H1 (cell line): ENCODE measurements around the gene TNS1.

Experiments used
- BRCA1 ChIP-seq: IDR thresholded peaks from 2 replicates; pipeline ENCODE4 v1.6.1; 2012; ENCODE audit warnings: low read depth, low read length, improper control_type of control experiment
- CHD1 ChIP-seq: IDR thresholded peaks from 2 replicates; pipeline ENCODE4 v1.6.1; 2012; ENCODE audit warnings: low read depth, low read length, improper control_type of control experiment
- FOSL1 ChIP-seq: IDR thresholded peaks from 2 replicates; pipeline ENCODE4 v1.6.1; 2011; ENCODE audit warnings: mild to moderate bottlenecking, low read depth, low read length, moderate library complexity; ENCODE audit not compliant: insufficient read depth
- POLR2A ChIP-seq, 2 experiments: IDR thresholded peaks; 1 replicate in 1 of 2; 2 replicates in 1 of 2; pipeline ENCODE4 v1.6.1; 2011; ENCODE audit warnings: low read depth in 2 of 2, low read length in 2 of 2, mild to moderate bottlenecking in 2 of 2; ENCODE audit errors: control extremely low read depth in 1 of 2
- POLR2AphosphoS5 ChIP-seq: IDR thresholded peaks from 2 replicates; pipeline ENCODE4 v1.6.1; 2011; ENCODE audit warnings: low read depth, low read length
- YY1 ChIP-seq: IDR thresholded peaks from 2 replicates; pipeline ENCODE4 v1.6.1; 2011; ENCODE audit warnings: low read depth, mild to moderate bottlenecking, low read length
- TF ChIP-seq, protein P1 (sequence below), 3 experiments: IDR thresholded peaks; 1 replicate in 2 of 3; 2 replicates in 1 of 3; pipeline versions ENCODE4 v1.5.1 to v1.6.1; 2011; ENCODE audit warnings: low read length in 3 of 3, mild to moderate bottlenecking in 3 of 3, inconsistent platforms in 2 of 3, low read depth in 1 of 3, moderate library complexity in 1 of 3; ENCODE audit not compliant: insufficient read depth in 1 of 3; ENCODE audit errors: control extremely low read depth in 1 of 3

DNA sequence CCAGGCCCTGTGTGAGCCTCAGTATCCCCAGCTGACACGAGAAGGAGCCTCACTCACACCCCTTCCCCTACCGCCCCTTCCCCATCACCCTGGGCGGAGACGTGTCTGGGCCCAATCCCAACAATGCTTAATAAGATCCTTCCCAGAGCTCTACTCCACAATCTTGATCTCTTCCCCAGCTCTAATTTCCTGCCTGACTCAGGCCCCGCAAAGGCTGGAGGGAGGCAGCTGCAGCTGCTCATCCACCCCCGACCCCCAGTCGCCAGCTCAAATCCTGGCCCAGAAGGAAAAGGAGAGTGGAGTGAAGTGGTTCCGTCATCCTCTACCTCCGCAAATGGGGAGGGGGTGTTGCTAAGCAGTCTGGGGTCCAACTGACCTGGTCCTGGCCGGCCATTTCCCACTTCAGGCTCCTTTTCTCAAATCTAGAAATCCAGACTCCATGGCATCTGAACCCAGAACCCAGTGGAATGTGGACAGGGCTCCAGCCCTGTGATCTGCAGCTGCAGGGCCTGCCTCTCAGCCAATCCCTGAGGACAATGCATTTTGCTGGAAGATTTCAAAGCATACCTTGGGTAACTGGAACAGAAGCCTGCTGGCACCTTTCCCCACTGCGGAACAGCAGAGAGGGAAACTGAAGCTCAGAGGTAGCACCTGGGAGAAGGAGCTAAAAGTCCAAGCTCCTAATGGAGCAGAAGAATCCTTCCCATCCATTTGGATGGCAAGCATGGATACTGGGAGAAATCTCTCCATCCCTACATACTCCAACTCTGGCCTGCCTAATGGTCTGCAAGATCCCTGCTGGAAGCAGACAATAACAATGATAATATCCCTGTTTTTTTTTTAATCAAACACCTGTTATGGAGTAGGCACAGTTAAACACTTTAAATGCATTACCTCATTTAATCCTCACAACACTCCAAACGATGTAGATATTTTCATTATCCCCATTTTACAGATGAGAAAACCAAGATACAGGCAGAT is 5.6 kb upstream of the TNS1 start:
- TF ChIP-seq POLR2AphosphoS5 (no peak), BRCA1 (no peak), YY1 (no peak), POLR2A (IDR thresholded peaks at IDR 0.05; ENCODE audit: control extremely low read depth in 1 of 2, low read depth in 2 of 2, low read length in 2 of 2) (no peak), FOSL1 (no peak), CHD1 (no peak)
- TF ChIP-seq, protein P1, sequence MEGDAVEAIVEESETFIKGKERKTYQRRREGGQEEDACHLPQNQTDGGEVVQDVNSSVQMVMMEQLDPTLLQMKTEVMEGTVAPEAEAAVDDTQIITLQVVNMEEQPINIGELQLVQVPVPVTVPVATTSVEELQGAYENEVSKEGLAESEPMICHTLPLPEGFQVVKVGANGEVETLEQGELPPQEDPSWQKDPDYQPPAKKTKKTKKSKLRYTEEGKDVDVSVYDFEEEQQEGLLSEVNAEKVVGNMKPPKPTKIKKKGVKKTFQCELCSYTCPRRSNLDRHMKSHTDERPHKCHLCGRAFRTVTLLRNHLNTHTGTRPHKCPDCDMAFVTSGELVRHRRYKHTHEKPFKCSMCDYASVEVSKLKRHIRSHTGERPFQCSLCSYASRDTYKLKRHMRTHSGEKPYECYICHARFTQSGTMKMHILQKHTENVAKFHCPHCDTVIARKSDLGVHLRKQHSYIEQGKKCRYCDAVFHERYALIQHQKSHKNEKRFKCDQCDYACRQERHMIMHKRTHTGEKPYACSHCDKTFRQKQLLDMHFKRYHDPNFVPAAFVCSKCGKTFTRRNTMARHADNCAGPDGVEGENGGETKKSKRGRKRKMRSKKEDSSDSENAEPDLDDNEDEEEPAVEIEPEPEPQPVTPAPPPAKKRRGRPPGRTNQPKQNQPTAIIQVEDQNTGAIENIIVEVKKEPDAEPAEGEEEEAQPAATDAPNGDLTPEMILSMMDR (IDR thresholded peaks at IDR 0.05; ENCODE audit: control extremely low read depth in 1 of 3, insufficient read depth in 1 of 3, low read depth in 1 of 3, low read length in 3 of 3) = no peak
